Stimulated activated CD4-positive, alpha-beta T cell treated with anti-CD3 and anti-CD28 coated beads, Interleukin-4, amount 100 ng/mL, for 1 hour (primary cell): Measurements from ENCODE around the gene LSM2.
"Not testable (repeated sequence)": the region's sequence is repeated elsewhere in the genome, so short reads cannot be mapped to it uniquely, and the experiment has no call there.

Experiments used
- DNase-seq: peaks from one replicate; pipeline ENCODE4 v3.0.0-alpha.2; 2020

Gene LSM2

DNA sequence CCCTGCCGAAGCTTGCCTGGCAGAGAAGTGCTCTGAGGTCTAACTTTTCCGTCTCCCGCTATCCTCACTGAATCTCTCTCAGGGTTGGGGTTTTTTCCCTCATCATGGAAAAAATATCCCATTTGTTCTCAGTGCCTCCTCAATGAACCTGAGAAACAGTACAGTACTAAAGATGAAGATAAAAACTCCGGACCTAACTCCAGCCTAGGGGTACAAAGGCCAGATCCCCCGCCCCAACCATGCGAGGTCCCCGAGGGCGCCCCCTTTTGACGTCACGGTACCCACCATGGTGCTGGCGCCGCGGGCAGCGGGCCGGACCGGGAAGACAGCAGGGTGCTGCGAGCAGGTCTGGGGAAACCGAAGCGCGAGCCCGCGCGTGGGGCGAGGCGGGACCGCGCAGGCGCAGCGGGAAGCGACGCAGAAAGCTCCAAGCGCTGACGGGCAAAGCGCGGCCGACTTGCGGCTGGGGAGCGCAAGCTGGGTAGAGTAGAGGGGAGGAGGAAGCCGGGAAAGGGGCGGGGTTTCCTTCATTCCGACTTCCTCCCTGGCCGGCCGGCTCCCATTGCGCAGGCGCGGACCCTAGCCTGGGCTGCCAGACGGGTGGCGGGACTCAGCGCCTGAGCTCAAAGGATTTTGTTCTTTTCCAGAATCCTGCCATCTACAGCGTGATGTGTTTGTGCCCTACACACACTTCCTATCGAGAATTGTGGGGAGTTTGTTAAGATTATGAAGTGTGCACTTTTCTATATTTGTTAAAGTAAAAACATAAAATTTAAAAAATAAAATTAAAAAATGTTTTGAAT, at the start of gene LSM2:
Gene LSM2, minus strand, starts transcription at position 497 of the 803 bp plus-strand sequence. Its CDS starts 209 bp downstream, at position 288.
- peak; percentile 97 for DNase-seq

DNA sequence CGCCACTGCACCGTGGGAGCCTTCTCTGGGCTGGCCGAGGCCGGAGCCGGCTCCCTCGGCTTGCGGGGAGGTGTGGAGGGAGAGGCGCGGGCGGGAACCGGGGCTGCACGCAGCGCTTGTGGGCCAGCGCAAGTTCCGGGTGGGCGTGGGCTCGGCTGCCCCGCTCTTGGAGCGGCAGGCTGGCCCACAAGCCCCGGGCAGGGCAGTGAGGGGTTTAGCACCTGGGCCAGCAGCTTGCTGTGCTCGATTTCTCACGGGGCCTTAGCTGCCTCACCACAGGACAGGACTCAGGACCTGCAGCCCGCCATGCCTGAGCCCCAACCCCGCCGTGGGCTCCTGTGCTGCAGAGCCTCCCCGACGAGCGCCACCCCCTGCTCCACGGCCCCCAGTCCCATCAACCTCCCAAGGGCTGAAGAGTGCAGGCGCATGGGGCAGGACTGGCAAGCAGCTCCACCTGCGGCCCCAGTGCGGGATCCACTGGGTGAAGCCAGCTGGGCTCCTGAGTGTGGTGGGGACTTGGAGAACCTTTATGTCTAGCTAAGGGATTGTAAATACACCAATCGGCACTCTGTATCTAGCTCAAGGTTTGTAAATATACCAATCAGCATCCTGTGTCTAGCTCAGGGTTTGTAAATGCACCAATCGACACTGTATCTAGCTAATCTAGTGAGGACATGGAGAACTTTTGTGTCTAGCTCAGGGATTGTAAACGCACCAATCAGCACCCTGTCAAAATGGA, 45.4 kb upstream of the LSM2 start:
- DNase-seq: not testable (repeated sequence)

DNA sequence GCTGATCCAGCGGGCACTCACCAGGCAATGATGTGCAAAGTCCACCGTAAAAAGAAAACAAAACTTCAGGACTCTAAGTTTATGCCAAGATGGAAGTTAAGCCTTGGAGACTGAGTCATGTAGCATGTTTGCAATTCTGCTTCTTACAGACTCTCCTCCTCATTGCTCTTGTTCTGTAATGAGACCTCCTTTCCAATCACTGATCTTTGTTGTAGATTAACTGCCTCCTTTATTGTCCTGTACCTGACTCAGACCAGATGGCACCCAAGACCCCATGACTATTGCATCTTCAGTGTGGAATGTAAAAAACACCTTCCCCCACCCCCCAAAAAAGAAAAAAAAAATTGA, 44.7 kb upstream of the LSM2 start:
- no peak for DNase-seq

DNA sequence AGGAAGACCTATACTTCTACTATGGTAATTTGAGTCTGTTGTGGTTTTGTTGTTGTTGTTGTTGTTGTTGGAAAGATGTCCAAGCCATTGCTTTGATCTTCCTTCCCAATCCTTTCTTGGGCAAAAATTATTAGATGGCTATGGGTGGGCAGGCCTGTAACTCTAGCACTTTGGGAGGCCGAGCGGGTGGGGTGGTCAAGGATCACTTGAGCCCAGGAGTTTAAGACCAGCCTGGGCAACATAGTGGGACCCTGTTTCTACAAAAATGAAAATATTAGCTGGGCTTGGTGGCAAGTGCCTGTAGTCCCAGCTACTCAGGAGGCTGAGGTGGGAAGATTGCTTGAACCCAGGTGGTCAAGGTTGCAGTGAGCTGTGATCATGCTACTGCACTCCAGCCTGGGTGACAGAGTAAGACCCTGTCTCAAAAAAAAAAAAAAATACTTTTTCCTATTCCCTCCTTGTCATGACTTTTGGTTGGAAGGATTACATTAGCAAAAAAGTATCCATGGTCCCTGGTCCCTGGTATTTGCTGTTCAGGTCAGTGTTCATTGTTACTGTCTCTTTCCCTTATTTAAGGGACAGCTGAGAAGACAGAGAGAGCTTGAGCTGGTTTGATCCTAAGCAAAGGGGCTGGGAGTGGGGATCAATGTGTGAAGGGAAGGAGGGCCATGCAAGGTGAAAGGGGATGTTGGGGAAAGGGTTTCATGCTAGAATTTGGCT, 44.2 kb upstream of the LSM2 start:
- DNase-seq: no peak

DNA sequence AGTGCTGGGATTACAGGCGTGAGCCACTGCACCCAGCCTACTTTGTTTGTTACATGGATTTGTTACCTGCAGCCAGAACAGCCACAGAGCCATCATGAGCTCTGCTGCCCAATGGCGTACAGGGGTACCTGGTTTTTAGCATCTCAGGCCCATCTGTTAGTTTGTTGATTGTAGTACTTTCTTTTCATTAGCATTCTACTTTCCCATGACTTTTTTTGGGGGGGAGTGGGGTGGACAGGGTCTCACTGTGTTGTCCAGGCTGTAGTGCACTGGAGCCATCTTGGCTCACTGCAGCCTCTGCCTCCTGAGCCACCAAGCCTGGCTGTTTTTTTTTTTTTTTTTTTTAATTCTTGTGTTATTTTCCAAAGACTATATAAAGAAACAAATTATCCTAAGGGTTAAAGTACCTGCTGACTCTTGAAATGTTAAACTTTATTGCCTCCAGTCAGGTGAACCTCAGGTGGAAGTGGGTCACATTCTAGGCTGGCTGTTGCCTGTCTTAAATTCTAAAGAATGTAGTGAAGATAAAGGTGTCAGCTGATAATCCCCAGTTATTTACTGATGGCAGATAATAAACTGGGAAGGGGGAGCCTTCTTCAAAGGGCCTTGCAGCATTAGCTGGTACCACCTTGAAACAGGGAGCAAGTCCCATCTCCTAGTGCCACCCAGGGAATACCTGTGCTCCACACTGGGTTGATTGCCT, 40.7 kb upstream of the LSM2 start:
- DNase-seq: no peak

DNA sequence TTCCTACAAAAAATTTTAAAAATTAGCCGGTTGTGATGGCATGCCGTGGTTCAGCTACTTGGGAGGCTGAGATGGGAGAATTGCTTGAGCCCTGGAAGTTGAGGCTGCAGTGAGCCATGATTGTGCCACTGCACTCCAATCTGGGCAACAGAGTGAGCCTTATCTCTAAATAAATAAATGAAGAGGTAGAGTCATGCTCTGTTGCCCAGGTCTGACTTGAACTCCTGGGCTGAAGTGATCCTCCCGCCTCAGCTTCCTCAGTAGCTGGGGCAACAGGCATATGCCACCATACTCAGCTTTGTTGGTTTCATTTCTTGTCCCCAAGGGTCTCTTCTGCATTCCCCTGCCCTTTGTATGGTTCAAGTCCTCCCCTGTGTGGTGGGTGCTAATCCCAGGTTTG, 37.7 kb upstream of the LSM2 start:
- DNase-seq: no peak

DNA sequence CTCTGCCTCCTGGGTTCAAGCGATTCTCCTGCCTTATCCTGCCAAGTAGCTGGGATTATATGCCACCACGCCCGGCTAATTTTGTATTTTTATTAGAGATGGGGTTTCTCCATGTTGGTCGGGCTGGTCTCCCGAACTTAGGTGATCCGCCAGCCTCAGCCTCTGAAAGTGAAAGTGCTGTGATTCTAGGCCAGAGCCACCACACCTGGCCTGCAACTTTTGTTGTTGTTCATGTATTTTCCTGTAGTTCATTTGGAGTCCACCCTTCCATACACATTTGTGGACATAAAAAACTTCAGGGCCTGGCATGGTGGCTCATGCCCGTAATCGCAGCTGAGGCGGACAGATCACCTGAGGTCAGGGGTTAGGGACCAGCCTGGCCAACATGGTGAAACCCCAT, 35.3 kb upstream of the LSM2 start:
- DNase-seq: no peak

DNA sequence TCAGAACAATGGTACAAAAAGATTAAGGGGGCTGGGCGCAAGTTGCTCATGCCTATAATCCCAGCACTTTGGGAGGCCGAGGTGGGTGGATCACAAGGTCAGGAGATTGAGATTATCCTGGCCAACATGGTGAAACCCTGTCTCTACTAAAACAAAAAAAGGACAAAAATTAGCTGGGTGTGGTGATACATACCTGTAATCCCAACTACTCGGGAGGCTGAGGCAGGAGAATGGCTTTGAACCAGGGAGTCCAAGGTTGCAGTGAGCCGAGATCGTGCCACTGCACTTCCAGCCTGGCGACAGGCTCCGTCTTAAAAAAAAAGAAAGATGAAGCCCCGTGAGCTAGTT, 33.0 kb upstream of the LSM2 start:
- not testable (repeated sequence) for DNase-seq

DNA sequence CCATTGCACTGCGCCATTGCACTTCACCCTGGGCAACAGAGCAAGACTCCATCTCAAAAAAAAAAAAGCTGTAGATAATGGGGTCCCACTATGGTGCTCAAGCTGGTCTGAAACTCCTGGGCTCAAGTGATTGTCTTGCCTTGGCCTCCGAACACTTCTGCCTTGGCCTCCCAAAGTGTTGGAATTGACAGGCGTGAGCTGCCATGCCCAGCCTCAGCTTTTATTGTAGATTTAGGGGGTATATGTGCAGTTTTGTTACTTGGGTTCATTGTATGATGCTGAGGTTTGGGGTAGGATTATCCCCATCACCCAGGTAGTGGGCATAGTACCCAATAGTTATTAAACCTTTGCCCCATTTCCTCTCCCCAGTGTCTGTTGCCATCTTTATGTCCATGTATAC, 32.2 kb upstream of the LSM2 start:
- DNase-seq: no peak

DNA sequence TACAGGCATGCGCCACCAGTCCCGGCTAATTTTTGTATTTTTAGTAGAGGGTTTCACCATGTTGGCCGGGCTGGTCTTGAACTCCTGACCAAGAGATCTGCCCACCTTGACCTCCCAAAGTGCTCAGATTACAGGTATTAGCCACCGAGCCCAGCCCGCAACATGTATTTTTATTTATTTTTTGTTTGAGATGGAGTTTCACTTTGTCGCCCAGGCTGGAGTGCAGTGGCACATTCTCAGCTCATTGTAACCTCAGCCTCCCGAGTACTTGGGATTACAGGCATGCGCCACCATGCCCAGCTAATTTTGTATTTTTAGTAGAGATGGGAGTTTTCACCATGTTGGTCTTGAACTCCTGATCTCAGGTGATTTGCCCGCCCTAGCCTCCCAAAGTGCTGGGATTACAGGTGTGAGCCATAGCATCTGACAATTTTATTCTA, 31.4 kb upstream of the LSM2 start:
- not testable (repeated sequence) for DNase-seq

DNA sequence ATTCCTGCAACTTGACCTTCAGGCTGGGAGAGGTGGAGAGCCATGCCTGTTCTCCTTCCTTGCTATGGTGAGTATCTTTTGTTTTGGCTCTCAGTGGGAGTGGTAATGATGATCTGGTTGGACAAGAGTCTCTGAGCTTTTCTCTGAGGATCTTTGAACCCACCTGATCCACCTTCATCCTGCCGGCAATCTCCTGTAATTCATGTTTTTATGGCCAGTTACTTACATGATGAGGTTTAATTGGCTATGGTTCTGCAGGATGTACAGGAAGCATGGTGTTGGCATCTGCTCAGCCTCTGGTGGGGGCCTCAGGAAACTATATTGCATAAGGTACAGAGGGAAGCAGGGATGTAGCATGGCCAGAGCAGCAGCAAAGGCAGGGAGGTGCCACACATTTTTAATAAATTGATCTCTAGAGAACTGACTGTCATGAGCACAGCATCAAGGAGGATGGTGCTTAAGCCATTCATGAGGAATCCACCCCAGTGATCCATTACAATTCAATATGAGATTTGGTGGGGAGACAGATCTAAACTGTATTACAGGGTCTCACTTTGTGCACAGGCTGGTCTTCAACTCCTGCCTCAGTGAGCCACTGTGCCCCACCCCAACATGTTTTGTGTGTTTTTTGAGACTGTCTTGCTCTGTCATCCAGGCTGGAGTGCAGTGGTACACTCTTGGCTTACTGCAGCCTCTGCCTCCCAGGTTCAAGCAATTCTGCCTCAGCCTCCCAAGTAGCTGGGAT, 30.8 kb upstream of the LSM2 start:
- no peak for DNase-seq

DNA sequence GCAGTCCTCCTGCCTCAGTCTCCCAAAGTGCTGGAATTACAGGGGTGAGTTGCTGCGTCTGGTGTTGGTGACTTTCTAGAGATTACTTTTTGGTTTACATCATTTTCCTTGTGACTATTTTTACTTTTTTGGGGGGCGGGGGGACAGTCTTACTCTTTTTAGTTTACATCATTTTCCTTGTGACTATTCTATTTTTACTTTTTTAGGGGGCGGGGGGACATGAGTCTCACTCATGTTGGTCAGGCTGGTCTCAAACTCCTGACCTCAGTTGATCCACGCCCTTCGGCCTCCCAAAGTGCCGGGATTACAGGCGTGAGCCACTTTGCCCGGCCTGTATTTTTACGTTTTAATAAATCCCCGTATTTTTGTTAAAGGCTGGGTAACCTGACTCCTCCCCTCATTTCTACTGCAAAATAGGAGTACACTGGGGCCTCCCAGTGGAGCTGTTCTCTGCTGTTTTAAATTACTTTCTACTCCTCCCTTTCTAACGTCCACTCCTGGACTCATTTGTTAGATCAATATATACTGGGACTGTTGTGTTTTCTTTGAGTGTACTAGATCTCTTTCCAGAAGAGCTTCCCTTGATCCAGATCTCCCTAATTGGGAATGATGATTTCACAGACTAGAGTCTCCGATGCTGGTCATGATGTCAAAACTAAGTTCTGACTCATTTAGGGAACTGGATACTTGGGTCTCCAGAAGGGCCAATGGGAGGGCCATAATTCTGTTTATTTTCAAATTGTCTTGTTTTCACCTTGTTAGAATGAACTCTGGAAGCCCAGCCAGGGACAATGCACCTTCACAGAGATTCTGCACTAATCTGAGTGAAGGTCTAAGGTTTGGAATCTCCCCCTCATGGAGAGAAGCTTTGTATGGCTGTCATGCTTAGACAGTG, 30.0 kb upstream of the LSM2 start:
- no peak for DNase-seq

DNA sequence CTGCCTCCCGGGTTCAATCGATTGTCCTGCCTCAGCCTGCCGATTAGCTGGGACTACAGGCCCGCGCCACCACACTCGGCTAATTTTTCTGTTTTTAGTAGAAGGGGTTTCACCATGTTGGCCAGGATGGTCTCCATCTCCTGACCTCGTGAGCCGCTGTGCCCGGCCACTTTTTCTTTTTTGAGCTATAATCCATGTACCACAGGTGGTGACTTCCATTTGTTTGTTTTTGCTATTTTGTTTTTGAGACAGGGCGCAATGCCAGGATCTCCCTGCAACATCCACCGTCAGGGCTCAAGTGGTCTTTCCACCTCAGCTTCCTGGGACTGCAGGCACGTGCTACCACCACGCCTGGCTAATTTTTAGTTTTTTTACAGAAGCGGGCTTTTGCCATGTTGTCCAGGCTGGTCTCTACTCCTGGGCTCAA, 29.3 kb upstream of the LSM2 start:
- no peak for DNase-seq

DNA sequence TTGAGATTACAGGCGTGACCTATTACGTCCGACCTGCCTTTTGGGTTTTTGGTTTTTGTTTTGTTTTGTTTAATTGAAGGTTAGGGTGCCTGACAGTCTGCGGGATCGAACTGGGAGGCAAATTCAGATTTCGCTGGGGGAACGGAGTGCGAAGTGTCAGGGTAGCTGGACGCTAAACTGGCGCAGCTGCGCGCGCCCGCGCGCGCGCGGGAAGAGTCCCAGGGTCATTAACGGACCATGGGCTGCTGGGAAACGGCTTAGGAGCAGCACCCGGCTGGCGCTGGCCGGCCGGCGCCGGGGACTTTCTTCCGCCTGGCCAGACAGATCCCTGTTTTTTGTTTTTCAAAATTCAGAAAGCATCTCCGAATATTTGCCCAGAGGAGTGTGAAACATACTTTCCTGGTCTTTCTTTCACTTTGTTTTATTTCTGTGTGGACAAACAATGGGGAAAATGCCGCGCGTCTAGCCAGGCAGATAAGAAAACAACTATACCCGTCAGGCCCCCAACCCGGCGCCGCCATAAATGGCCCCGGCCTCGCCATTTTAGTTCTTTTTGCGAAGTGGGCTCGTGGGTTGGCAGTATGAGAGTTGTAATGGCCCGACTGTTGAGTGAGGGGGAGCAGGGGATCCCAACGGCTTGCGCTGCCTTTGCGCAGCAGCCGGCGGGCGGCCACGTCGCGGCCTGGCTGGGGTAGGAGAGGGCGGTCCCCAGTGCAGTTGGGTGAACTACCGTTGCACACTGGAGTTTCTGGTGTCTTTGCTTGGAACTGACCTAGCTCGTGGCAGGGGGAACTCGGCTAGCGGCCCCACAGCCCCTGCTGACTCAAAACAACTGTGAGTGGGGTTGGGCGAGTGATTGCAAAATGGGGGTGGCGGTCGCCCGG, 27.8 kb upstream of the LSM2 start:
- peak; percentile 80 for DNase-seq

DNA sequence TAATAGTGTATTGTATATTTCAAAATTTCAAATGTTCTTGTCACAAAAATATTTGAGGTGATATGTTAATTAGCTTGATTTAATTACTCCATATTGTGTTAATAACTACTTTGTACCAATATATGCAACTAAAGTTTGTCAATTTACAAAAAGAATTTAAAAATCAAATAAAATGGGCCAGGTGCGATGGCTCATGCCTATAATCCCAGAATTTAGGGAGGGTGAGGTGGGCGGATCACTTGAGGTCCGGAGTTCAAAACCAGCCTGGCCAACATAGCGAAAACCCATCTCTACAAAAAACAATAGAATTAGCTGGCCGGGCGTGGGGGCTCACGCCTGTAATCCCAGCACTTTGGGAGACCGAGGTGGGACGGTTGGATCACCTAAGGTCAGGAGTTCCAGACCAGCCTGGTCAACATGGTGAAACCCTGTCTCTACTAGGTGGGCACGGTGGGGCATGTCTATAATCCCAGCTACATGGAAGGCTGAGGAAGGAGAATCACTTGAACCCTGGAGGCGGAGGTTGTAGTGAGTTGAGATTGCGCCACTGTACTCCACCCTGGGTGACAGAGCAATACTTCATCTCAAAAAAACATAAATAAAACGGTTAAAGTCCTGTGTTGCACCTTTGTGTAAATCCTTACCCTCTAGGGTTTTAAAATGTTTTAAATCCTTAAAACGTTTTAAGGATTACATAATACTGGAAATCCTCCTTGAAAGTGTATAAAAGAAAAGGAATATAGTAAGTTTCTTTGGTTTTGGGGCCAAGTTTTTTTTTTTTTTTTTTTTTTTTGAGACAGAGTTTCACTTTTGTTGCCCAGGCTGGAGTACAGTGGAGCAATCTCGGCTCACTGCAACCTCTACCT, 24.8 kb upstream of the LSM2 start:
- no peak for DNase-seq

DNA sequence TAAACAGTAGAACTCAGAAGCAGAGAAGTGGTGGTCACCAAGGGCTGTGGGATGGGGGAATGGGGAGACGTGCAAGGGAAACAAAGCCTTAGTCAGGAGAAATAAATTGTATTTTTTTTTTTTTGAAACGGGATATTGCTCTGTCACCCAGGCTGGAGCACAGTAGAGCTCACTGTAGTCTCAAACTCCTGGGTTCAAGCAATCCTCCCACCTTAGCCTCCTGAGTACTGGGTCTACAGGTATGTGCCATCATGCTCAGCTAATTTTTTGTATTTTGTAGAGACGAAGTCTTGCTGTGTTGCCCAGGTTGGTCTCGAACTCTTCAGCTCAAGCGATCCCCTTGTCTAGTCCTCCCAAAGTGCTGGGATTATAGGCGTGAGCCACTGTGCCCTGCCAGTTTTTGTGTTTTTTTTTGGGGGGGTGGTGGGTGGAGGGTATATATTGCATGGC, 24.1 kb upstream of the LSM2 start:
- DNase-seq: no peak

DNA sequence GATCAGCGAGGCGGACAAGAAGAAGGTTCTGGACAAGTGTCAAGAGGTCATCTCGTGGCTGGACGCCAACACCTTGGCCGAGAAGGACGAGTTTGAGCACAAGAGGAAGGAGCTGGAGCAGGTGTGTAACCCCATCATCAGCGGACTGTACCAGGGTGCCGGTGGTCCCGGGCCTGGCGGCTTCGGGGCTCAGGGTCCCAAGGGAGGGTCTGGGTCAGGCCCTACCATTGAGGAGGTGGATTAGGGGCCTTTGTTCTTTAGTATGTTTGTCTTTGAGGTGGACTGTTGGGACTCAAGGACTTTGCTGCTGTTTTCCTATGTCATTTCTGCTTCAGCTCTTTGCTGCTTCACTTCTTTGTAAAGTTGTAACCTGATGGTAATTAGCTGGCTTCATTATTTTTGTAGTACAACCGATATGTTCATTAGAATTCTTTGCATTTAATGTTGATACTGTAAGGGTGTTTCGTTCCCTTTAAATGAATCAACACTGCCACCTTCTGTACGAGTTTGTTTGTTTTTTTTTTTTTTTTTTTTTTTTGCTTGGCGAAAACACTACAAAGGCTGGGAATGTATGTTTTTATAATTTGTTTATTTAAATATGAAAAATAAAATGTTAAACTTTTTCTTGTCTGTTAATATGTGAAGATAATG, 23.0 kb upstream of the LSM2 start:
- DNase-seq: no peak

DNA sequence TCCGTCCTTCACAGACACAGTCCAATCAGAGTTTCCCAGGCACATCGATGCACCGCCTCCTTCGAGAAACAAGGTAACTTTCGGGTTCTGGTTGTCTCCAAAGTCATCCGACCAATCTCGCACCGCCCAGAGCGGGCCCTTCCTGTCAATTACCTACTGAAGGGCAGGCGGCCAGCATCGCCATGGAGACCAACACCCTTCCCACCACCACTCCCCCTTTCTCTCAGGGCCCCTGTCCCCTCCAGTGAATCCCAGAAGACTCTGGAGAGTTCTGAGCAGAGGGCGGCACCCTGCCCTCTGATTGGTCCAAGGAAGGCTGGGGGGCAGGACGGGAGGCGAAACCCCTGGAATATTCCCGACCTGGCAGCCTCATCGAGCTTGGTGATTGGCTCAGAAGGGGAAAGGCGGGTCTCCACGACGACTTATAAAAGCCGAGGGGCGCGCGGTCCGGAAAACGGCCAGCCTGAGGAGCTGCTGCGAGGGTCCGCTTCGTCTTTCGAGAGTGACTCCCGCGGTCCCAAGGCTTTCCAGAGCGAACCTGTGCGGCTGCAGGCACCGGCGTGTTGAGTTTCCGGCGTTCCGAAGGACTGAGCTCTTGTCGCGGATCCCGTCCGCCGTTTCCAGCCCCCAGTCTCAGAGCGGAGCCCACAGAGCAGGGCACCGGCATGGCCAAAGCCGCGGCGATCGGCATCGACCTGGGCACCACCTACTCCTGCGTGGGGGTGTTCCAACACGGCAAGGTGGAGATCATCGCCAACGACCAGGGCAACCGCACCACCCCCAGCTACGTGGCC, 20.7 kb upstream of the LSM2 start, which contains the start of gene HSPA1B:
Gene HSPA1B, plus strand, starts transcription at position 453 of the 794 bp plus-strand sequence. Its CDS starts 213 bp downstream, at position 666.
- DNase-seq: peak; percentile 79
